Lower lobe of right lung (tissue), 2 donors: ENCODE results near the gene TGFA. TPM values are rescaled to one million over a fixed set of nuclear protein-coding genes. Genes with fewer than 3 reads are reported as not detected.

Source experiments
- ATAC-seq, 2 donors: fragments of 200-7000 bp; cut with Tn5 transposase; one replicate each; pipeline ENCODE4 v1.9.1; 2020 to 2022; ENCODE audit warnings: mild to moderate bottlenecking in 2 of 2, moderate library complexity in 2 of 2
- DNase-seq: peaks from one replicate; pipeline ENCODE4 v3.0.0-alpha.2; 2020
- H3K27ac ChIP-seq: fragments of 200-600 bp; one replicate; pipeline ENCODE4 v1.8.0; 2022
- H3K27me3 ChIP-seq: fragments of 200-600 bp; one replicate; pipeline ENCODE4 v1.8.0; 2022; ENCODE audit warnings: low read depth
- H3K36me3 ChIP-seq: fragments of 200-600 bp; one replicate; pipeline ENCODE4 v1.8.0; 2022; ENCODE audit warnings: mild to moderate bottlenecking
- H3K4me1 ChIP-seq: fragments of 200-600 bp; one replicate; pipeline ENCODE4 v1.8.0; 2022
- H3K4me3 ChIP-seq: fragments of 200-600 bp; one replicate; pipeline ENCODE4 v1.8.0; 2022; ENCODE audit warnings: mild to moderate bottlenecking
- H3K9me3 ChIP-seq: fragments of 200-600 bp; one replicate; pipeline ENCODE4 v1.8.0; 2022
- CTCF ChIP-seq: fragments of 200-600 bp; IDR thresholded peaks from one replicate; pipeline ENCODE4 v1.8.0; 2022; ENCODE audit warnings: antibody characterized with exemption, mild to moderate bottlenecking
- intact Hi-C: fragments of 100-400 bp; cut with DNase I; formaldehyde crosslinking; loops from one replicate; pipeline ENCODE4 v1.11.0; 2022
- total RNA-seq: library from RNA; stranded (reverse); fragmentation: NEBNext Ultra II Directional; extraction: Animal tissue kit (Norgen Biotek cat#: 25700); gene quantifications from one replicate; pipeline ENCODE4 v1.2.1, GENCODE V29; 2021
- donor health status: DM: no; HTN: yes; CAD: no; lungs with severe emphysema.

Gene TGFA
- total RNA-seq, 1 donor from 2014 or later = 8.2 TPM

GRCh38 chr2:70479816-70480215 is 73.8 kb downstream of the TGFA start:
- ATAC-seq = no peak

GRCh38 chr2:70477441-70477844 is 76.2 kb downstream of the TGFA start:
- Histone ChIP-seq H3K27ac (no peak overlapping the region), H3K9me3 (no peaks in the 10 kb centered on the region), H3K4me1 (no peaks in the 10 kb centered on the region), H3K36me3 (no peaks in the 10 kb centered on the region), H3K4me3 (no peak overlapping the region), H3K27me3 (no peaks in the 10 kb centered on the region)
- ATAC-seq = no peak
- intact Hi-C loops = no loop called here
- no peak for DNase-seq
- no peak for TF ChIP-seq CTCF

More at GRCh38 chr2:70479816-70480215, 73.8 kb downstream of the TGFA start:
- TF ChIP-seq CTCF = no peak
- H3K27ac ChIP-seq = no peak overlapping the region
- no peaks in the 10 kb centered on the region for H3K27me3 ChIP-seq
- intact Hi-C loops = no loop called here
- no peaks in the 10 kb centered on the region for H3K36me3 ChIP-seq
- H3K4me1 ChIP-seq = no peaks in the 10 kb centered on the region
- no peaks in the 10 kb centered on the region for H3K9me3 ChIP-seq
- no peak overlapping the region for H3K4me3 ChIP-seq
- no peak for DNase-seq

- H3K4me1 ChIP-seq = no peaks in the 10 kb centered on the region
- H3K4me3 ChIP-seq = no peak overlapping the region
- TF ChIP-seq CTCF = no peak
- DNase-seq (no peak), ATAC-seq (no peak)
- no peaks in the 10 kb centered on the region for H3K9me3 ChIP-seq
- no peaks in the 10 kb centered on the region for H3K27me3 ChIP-seq
- H3K36me3 ChIP-seq = no peaks in the 10 kb centered on the region
- H3K27ac ChIP-seq = no peak overlapping the region
- intact Hi-C loops = no loop called here
Measured at GRCh38 chr2:70475266-70475665, 78.4 kb downstream of the TGFA start.

GRCh38 chr2:70474256-70474848 is 79.3 kb downstream of the TGFA start:
- no peak overlapping the region for H3K27ac ChIP-seq
- no peaks in the 10 kb centered on the region for H3K36me3 ChIP-seq
- intact Hi-C loops = no loop called here
- ATAC-seq = no peak
- no peaks in the 10 kb centered on the region for H3K4me1 ChIP-seq
- H3K4me3 ChIP-seq = no peak overlapping the region
- no peaks in the 10 kb centered on the region for H3K9me3 ChIP-seq
- H3K27me3 ChIP-seq = no peaks in the 10 kb centered on the region
- no peak for DNase-seq
- TF ChIP-seq CTCF = no peak

GRCh38 chr2:70473101-70473722 is 80.4 kb downstream of the TGFA start:
- TF ChIP-seq CTCF = no peak
- ATAC-seq = no peak
- Histone ChIP-seq H3K4me3 (no peak overlapping the region), H3K9me3 (no peaks in the 10 kb centered on the region), H3K27me3 (no peaks in the 10 kb centered on the region), H3K36me3 (no peaks in the 10 kb centered on the region), H3K27ac (no peak overlapping the region), H3K4me1 (no peaks in the 10 kb centered on the region)
- no peak for DNase-seq
- intact Hi-C loops = no loop called here
